AG04450 (cell line): Measurements from ENCODE around the gene COL11A2. TPM values are rescaled to one million over a fixed set of nuclear protein-coding genes. Genes with fewer than 3 reads are reported as not detected.

Source experiments
- CTCF ChIA-PET: fragments of 300-600, 350-600 bp; formaldehyde crosslinking; extraction: SDS; loops from one replicate; lab custom pipeline; 2022; ENCODE audit warnings: antibody characterized with exemption, inconsistent platforms; lab: Charles Lee
- POLR2A ChIA-PET: fragments of 350-600 bp; formaldehyde crosslinking; extraction: SDS; loops from one replicate; lab custom pipeline; 2021; ENCODE audit warnings: antibody characterized with exemption, inconsistent platforms; lab: Yijun Ruan, JAX
- DNase-seq: peaks from one replicate; pipeline ENCODE4 v3.0.0-alpha.2; 2011; ENCODE audit warnings: low read depth, low spot score
- H3K27ac ChIP-seq: one replicate; pipeline ENCODE4 v1.5.1; 2012; ENCODE audit warnings: low read depth, low read length, control low read depth
- H3K27me3 ChIP-seq: one replicate; pipeline ENCODE4 v1.6.0; 2012; ENCODE audit warnings: low read length; ENCODE audit not compliant: control insufficient read depth, insufficient read depth
- H3K4me3 ChIP-seq: 2 replicates; pipeline ENCODE4 v1.5.1; 2011; ENCODE audit warnings: mild to moderate bottlenecking, low read depth, low read length, control low read depth
- H3K9me3 ChIP-seq: 2 replicates; pipeline ENCODE4 v1.5.1; 2012; ENCODE audit warnings: low read length; ENCODE audit not compliant: control insufficient read depth, insufficient read depth
- CTCF ChIP-seq: IDR thresholded peaks from 2 replicates; pipeline ENCODE4 v1.5.1; 2011; ENCODE audit warnings: low read depth, low read length, control low read depth, inconsistent platforms
- polyA minus RNA-seq: library from RNA; depleted of rRNA, polyadenylated mRNA; stranded (reverse); fragments of >200 nt; gene quantifications from 2 replicates; pipeline ENCODE4 v1.2.3, GENCODE V29; 2011; rRNA and poly(A)+ RNA removed
- polyA plus RNA-seq: library from polyadenylated mRNA; depleted of rRNA; stranded (reverse); fragments of >200 nt; gene quantifications from 2 replicates; pipeline ENCODE4 v1.2.3, GENCODE V29; 2011; rRNA removed

Gene COL11A2
- polyA plus RNA-seq = 0.26 and 0.37 TPM in 2 replicates
- 0.04 and 0.18 TPM in 2 replicates for polyA minus RNA-seq

GRCh38 chr6:33192105-33192646, at the start of gene COL11A2:
Gene COL11A2 (minus strand): TSS chr6:33192467. CDS start chr6:33192240, 227 bp downstream.
- Histone ChIP-seq H3K4me3 (peak within 1 kb of the TSS; percentile 37), H3K9me3 (no peaks in the 10 kb centered on the region; the same call in 1 of the 2 replicates), H3K27ac (no peak within 1 kb of the TSS), H3K27me3 (peaks cover 37% of the 10 kb centered on the region)
- TF ChIP-seq CTCF = no peak
- POLR2A ChIA-PET = no interaction called here
- DNase-seq = no peak
- CTCF ChIA-PET = interaction anchor here (0.6 kb wide), 1 partner anchor 56 kb away, joined by 4 read pairs; no protein-coding TSS in a partner anchor

GRCh38 chr6:33241968-33242367, 49.7 kb upstream of the COL11A2 start:
- H3K27me3 ChIP-seq = peaks cover 20% of the 10 kb centered on the region
- TF ChIP-seq CTCF = no peak
- no peak overlapping the region for H3K27ac ChIP-seq
- H3K4me3 ChIP-seq = no peak overlapping the region
- no peak for DNase-seq
- no peaks in the 10 kb centered on the region for H3K9me3 ChIP-seq
- ChIA-PET CTCF (no interaction called here), POLR2A (no interaction called here)

- no peak overlapping the region for H3K27ac ChIP-seq
- ChIA-PET POLR2A (no interaction called here), CTCF (interaction anchor here (8.3 kb wide), 1 partner anchor 11 kb away, joined by 48 read pairs; no protein-coding TSS in a partner anchor)
- no peaks in the 10 kb centered on the region for H3K9me3 ChIP-seq
- no peak overlapping the region for H3K4me3 ChIP-seq
- peaks cover 33% of the 10 kb centered on the region for H3K27me3 ChIP-seq
- no peak for DNase-seq
- TF ChIP-seq CTCF = no peak
These were observed 45.5 kb upstream of the COL11A2 start for GRCh38 chr6:33237741-33238140.

- Histone ChIP-seq H3K27me3 (peaks cover 36% of the 10 kb centered on the region), H3K4me3 (no peak overlapping the region), H3K9me3 (no peaks in the 10 kb centered on the region), H3K27ac (no peak overlapping the region)
- no peak for DNase-seq
- ChIA-PET POLR2A (no interaction called here), CTCF (interaction anchor here (8.3 kb wide), 1 partner anchor 12 kb away, joined by 48 read pairs; no protein-coding TSS in a partner anchor)
- no peak for TF ChIP-seq CTCF
These were observed 44.6 kb upstream of the COL11A2 start for GRCh38 chr6:33236852-33237251.

GRCh38 chr6:33236328-33236727, 44.1 kb upstream of the COL11A2 start:
- ChIA-PET CTCF (interaction anchor here (1.0 to 8.3 kb wide), 2 partner anchors 10 to 13 kb away, joined by 4 to 48 read pairs; no protein-coding TSS in a partner anchor), POLR2A (no interaction called here)
- TF ChIP-seq CTCF = no peak
- DNase-seq = no peak
- Histone ChIP-seq H3K27me3 (peaks cover 36% of the 10 kb centered on the region), H3K27ac (no peak overlapping the region), H3K4me3 (no peak overlapping the region), H3K9me3 (no peaks in the 10 kb centered on the region)
